ENCODE measurements around the gene ZFAND3.

Gene ZFAND3

DNA sequence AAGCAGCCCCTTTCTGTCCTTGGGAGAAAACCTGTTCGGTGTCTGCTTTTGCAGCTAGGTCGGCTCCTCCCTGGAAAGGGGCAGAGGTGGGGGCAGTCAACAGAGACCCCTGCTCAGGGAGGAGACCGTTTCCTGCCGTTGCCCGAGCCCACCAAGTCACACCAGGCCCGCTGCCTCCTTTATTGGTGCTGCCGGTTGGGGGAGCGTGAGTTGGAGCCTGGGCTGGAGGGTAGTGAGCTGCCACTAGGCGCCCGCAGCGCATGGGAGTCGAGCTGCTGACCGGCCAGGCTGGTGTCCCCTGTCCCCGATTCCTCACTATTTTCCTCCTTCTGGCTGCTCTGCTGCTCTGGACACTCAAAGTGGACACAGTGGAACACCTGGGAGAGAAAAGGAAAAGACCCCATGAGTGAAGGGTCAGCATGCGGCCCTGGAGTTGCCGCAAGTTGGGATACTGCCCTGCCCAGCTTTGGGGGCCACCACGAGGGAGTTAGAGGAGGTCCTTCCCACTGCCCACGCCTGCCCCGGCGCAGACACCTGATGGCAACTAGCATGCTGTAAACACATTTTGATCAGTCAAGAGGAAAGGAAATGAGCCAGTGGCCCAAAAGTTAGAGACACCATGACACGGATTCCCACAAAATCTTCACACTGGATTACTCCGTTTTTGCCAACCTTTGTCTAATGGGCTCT lies 355.4 kb downstream of the ZFAND3 start:
- no peak for DNase-seq

DNA sequence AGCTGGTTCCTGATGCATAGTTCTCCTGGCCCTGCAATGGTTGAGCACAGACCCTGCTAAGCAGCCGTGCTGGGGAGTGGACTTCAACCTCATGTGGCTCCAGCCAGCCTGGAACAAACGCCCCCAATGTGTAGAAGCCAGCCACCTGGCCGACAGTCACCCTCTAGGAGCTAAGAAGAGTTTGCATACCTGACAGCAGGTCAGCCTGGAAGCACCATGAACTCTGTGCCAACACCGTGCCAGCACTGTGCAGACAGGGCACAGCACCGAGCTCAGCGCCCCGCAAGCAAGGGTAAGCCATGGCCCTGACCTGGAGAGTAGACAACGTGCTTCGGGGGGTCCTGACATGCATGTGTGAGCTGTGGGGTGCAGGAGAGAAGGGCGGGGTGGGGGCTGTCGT lies 356.3 kb downstream of the ZFAND3 start:
- no peak for DNase-seq

DNA sequence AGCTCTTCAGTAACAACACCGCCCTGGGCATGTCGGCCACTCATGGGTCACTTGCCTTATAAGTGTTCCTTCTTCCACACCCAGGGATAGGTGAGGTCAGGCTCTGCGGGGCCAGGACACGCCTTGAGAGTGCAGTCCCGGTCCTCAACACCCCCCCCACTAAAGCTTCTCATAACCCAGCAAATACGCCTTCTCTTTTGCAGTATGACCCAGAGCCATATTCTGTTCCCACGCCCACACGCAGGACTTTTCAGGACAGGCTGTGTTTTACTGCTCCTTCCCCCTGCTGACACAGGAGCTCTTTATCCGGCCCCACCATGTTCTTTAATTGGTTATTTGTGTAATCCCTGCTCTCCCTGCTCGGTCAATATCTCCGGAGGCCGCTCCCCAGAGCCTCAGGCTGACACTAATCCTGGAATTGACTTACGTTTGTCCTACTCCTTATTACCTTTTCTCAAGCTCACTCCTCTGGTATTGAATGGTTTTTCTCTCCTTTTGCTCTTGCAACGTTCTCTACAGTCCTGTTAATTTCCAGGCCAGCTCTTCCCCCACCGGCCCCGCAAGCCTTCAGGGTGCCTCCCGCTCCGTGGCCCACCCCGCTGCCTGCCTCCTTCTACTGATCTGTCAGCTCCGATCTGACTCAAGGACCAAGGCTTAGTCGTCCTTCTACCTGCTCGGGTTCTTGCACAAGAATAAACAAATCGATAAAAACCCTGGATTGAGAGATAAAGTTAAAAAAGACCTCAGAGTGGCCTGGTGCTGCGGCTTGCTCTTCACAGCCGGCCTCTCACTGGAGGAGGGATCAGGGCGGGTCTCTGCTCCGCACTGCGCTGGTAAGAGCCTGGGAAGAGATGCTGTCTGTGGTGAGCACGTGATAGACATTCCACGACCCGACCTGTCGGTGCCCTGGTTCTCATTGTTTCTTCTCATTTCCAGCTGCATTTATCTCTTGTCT lies 357.5 kb downstream of the ZFAND3 start:
- no peak for DNase-seq

DNA sequence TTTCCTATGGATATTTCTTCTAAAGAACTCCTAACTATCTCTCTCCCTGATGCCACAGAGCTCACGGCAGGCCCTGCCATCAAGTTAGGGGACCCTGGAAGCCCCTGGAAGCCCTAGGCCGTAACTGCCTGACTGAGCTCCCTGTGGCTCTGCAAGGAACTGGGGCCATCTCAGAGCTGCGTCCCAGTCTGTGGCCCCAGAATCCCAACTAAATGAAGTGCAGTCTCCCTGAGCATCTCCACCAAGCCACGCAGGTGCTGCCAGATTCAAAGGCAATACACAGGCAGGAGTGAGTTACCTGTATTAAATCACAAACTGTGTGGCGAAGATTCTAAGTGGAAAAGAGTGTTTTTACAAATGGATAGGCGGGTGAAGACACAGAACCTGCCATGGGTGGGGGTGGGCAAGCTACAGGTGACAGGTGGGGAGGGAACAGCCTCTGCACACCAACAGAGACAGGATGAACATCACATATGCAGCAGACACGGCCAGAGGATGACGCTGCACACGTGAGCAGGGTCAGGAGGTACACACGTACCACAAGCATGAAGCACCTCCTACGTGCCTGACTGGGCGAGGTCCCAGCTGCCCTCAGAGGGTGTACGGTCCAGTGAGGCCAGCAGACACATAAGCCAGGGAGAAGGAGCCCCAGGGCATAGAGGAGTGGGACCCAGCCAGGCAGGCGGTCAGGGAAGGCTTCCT lies 358.5 kb downstream of the ZFAND3 start:
- DNase-seq: no peak

DNA sequence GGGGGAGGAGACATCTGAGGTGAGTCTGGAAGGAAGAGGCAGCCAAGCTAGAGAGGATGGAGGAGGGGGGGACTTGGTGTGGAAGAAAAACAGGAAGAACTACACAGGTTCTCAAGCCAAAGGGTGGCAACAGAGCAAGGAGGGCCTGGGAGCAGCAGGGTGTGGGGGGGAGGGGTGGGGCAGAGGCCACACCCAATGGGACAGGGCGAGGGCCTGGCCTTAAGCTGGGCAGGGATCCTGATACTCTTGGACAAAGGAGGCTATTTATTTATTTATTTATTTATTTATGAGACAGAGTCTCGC lies 359.0 kb downstream of the ZFAND3 start:
- DNase-seq: no peak

DNA sequence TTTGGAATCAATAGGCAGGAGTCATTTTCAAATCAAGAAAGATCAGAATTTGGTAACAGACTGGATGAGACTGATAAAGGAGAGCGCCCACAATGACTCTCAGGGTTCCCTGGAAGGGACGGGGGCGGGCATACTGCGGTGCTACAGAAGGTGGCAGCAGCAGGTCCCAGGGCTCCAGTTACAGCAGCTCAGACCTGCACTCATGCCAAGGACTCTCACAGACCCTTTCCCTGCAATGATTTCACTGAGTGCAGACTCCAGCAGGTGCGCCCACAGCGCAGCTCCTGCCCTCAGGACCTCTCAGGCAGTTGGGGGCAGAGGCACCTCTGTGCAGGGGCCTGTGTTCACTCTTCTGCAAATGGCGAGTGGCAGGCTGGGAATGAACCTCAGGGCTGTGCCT lies 359.8 kb downstream of the ZFAND3 start:
- no peak for DNase-seq

DNA sequence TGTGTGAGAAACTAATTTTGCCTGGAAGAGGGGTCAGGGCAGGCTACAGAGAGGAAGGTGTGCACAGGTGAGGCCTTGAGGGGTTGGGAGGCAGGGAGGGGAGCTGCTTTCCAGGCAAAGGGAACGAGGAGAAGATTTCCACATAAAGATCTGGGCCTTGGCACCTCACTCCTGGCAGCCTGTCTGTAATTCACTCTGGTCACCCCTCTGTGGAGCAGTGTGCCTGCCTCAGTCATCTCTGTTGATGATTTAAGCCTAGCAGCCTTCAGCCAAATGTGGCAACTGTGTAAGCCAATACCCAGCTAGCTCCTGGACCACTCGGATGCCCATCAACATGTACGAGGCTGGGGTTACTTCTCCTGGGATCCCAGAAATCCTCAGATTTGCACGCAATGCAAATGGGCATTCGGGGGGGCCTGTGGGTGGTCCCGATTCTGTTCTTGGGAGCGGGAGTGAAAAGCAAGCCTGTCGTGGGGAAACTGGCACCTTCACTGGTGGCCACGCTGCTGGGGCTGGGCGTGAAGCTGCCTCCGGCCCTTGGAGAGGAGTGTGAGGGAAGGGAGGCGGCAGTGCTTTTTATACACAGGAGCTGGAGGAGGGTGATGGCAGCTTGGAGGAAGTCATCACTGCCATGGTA lies 360.4 kb downstream of the ZFAND3 start:
- no peak for DNase-seq

DNA sequence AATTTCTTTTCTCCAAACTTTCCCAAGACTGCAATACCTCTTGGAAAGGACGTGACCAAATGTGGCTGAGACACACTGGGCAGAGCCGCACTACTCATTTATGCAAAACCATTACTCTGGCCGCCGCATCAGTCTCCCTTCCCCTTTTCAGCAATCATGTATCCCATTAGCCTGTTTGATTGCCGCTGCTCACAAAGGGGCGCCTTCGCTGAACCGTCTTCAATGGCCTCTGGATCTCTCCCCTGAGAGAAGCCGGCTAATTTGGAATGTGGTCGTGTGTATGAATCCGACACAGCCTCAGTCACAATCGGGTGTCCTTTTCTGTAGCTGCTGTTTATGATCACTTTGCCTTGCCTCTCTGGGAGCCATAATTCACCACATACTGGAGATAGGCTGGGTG lies 361.1 kb downstream of the ZFAND3 start:
- DNase-seq: no peak

DNA sequence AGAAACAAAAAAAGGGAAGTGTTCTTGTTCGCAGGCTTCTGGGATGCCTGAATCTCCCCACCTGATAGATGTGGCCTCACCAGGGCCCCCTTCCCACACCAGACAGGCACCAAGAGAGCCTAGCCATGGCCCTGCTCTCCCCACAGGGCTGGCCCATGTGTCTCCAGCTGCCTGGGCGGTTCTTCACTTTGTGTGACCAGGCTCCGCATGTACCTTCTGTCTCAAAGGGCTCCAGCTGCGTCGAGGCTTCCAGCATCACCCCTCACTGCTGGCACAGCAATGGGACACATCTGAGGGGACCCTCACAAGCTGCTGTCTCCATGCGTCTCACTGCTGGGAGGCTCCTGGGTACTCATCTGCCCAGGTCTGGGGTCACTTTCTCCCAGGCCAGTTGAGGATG lies 362.9 kb downstream of the ZFAND3 start:
- DNase-seq: no peak

DNA sequence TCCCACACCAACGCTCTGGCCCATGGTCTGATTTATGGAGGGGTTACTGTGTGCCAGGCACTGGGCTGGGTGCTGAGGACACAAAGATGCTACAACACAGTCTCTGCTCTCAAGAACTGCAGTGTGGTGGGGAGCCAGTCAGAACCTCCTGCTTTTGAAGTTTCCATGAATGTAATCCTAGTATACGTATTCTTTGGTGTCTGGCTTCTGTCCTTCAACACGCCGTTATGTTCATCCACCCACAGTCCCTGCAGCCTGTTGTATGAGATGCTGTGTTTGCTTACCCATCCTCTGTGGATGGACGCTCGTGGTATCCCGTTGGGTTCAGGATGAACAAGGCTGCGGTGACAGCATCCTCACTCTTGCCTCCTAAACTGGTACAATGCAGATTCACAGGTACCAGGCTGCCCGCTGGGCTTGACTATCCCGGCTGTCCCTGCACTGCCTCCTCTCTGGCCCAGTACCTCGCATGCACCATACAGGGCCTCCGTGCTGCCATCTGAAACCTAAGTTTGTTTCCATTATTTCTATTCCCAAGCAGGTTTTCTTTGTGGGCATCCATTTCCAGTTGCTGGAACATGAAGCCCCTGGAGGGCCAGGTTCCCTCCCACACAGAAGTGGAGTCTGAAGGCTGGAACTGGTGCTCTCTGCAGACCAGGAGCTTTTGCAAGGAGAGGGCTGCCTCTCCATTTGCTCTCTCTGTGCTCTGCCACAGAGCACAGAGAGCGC lies 364.5 kb downstream of the ZFAND3 start:
- no peak for DNase-seq

DNA sequence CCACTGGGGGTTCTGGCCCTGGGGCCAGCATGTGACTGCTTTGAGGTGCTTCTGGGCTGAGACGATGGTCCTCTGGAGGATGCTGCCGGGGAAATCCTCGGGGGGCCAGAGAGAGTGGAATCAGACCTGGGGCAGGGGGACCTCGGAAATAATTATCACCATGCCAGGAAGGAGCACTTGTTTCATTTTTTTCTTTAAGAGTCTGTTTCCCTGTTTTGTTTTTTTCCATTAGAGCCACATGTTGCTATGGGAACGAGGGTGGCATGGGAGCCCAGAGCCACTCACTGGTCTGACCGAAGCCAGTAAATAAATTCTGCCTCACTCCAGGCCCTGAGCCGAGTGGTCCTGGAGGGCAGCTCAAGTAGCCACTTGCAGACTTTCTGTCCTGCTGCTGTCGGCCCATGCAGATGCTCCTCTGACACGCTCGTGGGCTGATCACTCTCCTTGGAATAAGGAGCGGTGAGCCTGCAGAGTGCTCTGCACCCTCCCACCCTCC lies 365.1 kb downstream of the ZFAND3 start:
- no peak for DNase-seq

DNA sequence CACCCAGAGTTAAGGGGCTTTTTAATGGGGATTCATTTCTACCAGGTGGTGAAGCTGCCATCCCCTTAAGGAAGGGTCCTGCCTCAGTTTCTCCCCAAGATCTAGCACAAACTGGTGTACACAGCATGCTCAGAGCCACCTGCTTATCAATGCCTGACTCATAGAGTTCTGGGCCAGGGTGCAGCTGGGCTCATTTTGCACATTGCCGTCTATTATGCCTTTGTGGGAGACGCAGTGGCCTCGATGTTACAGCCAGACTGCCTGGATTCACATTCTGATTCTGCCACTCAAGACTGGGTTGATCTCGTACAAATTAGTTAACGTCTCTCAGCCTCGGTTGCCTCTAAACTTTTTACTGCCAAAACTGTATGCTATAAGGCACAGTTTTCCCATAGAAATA lies 365.7 kb downstream of the ZFAND3 start:
- DNase-seq: no peak

DNA sequence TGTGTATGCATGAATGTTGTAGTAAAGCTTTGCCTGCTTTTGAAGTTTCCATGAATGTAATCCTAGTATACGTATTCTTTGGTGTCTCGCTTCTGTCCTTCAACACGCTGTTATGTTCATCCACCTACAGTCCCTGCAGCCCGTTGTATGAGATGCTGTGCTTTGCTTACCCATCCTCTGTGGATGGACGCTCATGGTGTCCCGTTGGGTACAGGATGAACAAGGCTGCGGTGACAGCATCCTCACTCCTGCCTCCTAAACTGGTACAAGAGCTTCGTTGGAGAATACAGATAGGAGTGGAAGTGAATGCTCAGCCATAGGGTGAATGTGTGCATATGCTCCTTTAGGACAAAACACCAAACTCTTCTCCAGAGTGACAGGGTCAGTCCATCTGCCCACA lies 366.2 kb downstream of the ZFAND3 start:
- no peak for DNase-seq

DNA sequence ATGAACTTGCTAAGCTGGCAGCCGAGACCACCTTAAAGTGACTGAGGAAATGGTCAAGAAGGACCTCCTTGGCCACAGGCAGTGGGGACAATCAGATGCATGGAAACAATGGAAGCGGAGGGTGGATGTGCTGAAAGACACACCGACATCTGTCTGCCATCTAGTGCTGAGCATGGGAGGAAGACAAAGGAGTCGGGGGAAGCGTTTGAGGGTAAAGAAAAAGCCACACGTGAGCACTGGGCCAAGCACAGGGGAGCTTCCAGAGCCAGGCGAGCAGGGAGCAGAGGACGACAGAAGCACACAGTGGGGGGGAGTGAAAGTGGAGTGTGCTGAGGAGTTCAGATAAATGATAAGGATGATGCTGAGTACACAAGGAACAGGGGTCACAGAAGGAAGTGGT lies 367.8 kb downstream of the ZFAND3 start:
- no peak for DNase-seq

DNA sequence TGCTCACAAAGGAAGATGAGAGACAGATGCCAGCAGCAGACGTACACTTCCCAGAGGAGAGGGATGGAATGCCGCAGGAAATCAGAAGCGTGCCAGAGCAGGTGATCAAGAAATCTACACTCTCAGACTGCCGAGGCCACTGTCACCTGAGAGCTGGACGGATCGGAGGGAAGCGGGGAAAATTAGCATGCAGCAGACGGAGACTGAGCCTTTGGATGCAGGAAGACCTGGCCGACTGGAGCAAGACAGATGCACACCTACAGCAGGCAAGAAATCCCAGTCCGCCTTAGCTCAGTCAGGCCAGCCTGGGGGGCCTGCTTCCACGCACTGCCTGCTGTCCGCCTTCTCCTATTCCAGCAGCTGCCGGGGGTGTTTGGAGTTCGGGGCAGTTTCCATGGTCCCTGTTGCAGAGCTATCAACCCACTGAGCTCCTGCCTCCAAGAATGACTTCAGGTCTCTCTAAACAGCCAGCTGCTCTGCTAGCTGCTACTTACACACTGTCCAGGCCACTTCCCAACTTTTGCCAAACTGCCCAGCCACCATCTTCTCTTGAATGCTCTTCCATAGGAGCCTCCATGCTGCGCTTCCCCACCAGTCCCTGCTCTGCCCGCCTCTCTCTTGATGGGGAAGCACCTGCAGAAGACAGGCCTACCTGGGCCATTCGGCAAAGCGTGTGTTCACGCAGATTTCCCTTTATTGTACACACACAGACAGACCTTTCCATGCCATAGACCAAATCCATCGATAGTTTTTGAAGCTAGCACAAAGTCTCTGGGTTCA lies 368.5 kb downstream of the ZFAND3 start:
- no peak for DNase-seq

DNA sequence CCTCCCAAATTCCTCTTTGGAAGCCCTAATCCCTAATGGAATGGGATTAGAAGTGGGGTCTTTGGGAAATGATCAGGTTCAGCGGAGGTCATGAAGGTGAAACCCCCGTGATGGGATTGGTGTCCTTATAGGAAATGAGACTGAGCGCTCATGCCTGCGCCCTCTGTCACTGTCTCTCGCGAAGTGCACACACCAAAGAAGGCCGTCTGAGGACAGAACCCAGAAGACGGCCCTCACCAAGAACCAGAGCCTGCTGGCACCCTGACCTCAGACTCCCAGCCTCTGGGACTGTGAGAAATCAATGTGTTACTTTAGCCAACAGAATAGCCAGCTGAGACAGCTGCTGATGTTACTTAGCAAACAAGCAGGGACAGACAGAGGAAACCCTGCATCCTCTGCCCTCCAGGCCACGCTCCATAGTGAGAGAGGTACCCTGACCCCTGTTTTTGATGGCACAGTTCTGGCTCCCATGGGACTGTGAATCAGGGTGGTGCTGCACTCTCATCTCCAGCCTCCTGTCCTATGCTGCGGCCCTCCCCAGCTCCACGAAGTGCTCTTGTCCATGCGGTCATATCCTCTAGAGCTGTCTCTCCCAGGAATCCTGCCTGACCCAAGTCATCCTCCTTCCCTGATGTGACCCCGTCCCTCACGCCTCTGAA lies 369.3 kb downstream of the ZFAND3 start:
- no peak for DNase-seq

DNA sequence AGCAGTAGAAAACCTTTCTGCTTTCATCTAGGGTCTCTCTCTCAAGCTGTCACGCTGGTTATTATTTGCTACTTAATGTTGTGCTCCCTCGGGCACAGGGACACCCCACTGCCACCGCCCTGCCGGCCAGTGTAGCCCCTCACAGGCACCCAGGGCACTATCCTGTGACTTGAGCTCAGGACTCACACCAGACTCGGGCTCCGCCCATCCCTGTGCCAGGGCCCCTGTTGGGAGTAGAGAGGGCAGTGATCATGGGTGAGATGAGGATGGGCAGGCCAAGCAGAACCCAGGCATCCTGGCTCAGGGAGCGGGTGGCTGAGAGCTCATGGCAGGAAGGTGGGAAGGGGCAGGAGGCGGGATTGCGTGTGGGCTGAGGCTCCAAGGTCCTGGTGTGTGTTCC lies 371.9 kb downstream of the ZFAND3 start:
- DNase-seq: no peak

DNA sequence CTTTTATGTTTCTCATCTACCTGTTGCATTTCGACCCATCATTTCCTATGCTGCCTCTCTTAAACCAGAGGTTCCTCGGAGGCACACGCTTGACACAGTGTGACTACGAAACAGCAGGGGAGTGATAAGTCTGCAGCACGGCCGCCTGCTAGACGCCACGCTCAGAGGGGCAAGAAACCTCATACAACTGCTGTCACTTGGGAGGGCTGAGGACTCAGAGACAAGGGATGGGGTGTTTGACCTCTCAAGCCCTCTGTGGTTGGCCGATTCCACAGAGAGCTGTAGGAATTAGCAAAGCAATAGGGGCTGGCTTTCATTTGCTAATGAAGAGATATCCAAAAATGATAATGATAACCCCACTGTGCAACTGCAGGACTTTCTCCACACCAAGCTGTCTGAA lies 372.5 kb downstream of the ZFAND3 start:
- DNase-seq: no peak

DNA sequence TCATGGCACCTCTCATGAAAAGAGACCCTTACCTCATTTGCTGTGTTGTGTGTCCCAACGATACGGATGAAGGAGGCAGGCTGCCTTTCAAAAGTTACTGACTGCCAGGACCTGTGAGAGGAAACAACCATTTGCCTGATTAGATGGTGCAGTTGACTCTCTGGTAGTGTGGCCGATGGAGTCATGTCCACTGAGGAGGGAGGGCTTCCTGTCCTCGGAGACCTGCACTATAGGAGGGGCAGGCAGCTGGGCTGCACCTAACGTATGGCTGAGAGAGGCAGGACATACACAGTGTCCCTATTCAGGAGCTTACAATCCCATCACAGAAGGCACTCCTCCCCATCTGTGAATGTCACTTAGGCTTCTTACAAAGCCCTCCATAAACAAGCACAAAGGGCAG lies 373.0 kb downstream of the ZFAND3 start:
- DNase-seq: no peak

DNA sequence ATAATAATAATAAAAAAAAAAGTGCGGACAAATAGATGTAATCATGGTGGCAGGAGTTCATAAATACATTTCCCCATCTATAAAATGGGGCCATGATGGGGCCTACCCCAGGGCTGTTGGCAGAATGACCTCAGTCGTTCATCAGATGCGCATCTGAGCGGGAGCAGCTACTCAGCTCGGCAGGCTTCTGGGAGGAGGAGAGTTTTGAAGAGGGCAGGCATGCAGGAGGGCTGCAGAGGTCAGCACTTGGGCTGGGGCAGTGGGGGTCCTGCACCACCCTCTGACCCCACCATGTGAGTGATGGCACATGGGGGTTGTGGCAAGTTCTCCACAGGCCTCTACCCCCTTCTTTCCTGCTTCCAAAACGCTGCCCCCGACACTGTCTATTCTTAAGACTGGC lies 373.5 kb downstream of the ZFAND3 start:
- DNase-seq: no peak

All from CD4-positive, alpha-beta T cell treated with Interleukin-4 for 4 hours (primary cell).